HepG2 (cell line): Measurements from ENCODE around the gene TIMM23B. TPM values are rescaled to one million over a fixed set of nuclear protein-coding genes. Genes with fewer than 3 reads are reported as not detected.
"Not testable (repeated sequence)": the region's sequence is repeated elsewhere in the genome, so short reads cannot be mapped to it uniquely, and the experiment has no call there.

ENCODE experiments used
- AHDC1 ChIP-seq: sonication (generic); formaldehyde crosslinking; IDR thresholded peaks from 2 replicates; pipeline ENCODE4 v1.5.1; 2020; ENCODE audit warnings: mild to moderate bottlenecking, missing genetic modification reagents, borderline replicate concordance
- ATF4 ChIP-seq, 2 experiments: fragments of 450-650 bp in 1 of 2; sonication (generic) in 1 of 2; formaldehyde crosslinking; IDR thresholded peaks; 2 replicates each; pipeline versions ENCODE4 v1.5.0 to v1.8.0; 2020 to 2022; ENCODE audit warnings: mild to moderate bottlenecking in 1 of 2, missing genetic modification reagents in 1 of 2
- DR1 ChIP-seq: sonication (generic); formaldehyde crosslinking; IDR thresholded peaks from 2 replicates; pipeline ENCODE4 v1.8.0; 2021; ENCODE audit warnings: mild to moderate bottlenecking, missing genetic modification reagents, inconsistent platforms
- FOXM1 ChIP-seq: sonication (generic); formaldehyde crosslinking; IDR thresholded peaks from 2 replicates; pipeline ENCODE4 v1.5.0; 2020; ENCODE audit warnings: missing genetic modification reagents
- FOXP4 ChIP-seq: sonication (generic); formaldehyde crosslinking; IDR thresholded peaks from 2 replicates; pipeline ENCODE4 v1.4.0; 2020; ENCODE audit warnings: missing genetic modification reagents
- GATAD1 ChIP-seq: IDR thresholded peaks from 2 replicates; pipeline ENCODE4 v1.6.1; 2016; ENCODE audit warnings: missing genetic modification reagents, missing compliant biosample characterization
- GZF1 ChIP-seq: sonication (generic); formaldehyde crosslinking; IDR thresholded peaks from 2 replicates; pipeline ENCODE4 v1.5.1; 2020; ENCODE audit warnings: mild to moderate bottlenecking, missing genetic modification reagents
- KDM5A ChIP-seq: fragments of 200-600 bp; sonication (generic); IDR thresholded peaks from 2 replicates; pipeline ENCODE4 v1.7.0; 2018; ENCODE audit warnings: antibody characterized with exemption, mild to moderate bottlenecking, low read length, borderline replicate concordance
- LCORL ChIP-seq, 2 experiments: fragments of 450-650 bp in 1 of 2; sonication (generic) in 1 of 2; formaldehyde crosslinking in 1 of 2; IDR thresholded peaks; 2 replicates each; pipeline versions ENCODE4 v1.5.0 to v1.6.1; 2017 to 2020; ENCODE audit warnings: antibody characterized with exemption in 1 of 2, missing genetic modification reagents in 1 of 2
- MIXL1 ChIP-seq: IDR thresholded peaks from 2 replicates; pipeline ENCODE4 v1.6.1; 2016
- MXD3 ChIP-seq: IDR thresholded peaks from 2 replicates; pipeline ENCODE4 v1.6.1; 2016; ENCODE audit warnings: mild to moderate bottlenecking, missing biosample characterization, missing genetic modification reagents
- MYC ChIP-seq: sonication (generic); formaldehyde crosslinking; IDR thresholded peaks from 2 replicates; pipeline ENCODE4 v1.9.0; 2021; ENCODE audit warnings: missing genetic modification reagents, borderline replicate concordance
- NFYC ChIP-seq: IDR thresholded peaks from 2 replicates; pipeline ENCODE4 v1.6.1; 2016; ENCODE audit warnings: missing genetic modification reagents, missing compliant biosample characterization
- SIN3B ChIP-seq: fragments of 150-350 bp; IDR thresholded peaks from 2 replicates; pipeline ENCODE4 v1.6.1; 2014; ENCODE audit warnings: low read length
- ZMAT3 ChIP-seq: sonication (generic); formaldehyde crosslinking; conservative IDR thresholded peaks from 2 replicates; pipeline ENCODE4 v1.7.0; 2021; ENCODE audit warnings: missing genetic modification reagents
- ZNF224 ChIP-seq: sonication (generic); formaldehyde crosslinking; IDR thresholded peaks from 2 replicates; pipeline ENCODE4 v1.5.0; 2020; ENCODE audit warnings: mild to moderate bottlenecking, missing genetic modification reagents
- ZNF335 ChIP-seq: sonication (generic); formaldehyde crosslinking; IDR thresholded peaks from 2 replicates; pipeline ENCODE4 v1.4.0; 2020; ENCODE audit warnings: missing genetic modification reagents
- ZNF772 ChIP-seq: sonication (generic); formaldehyde crosslinking; IDR thresholded peaks from 2 replicates; pipeline ENCODE4 v1.5.0; 2020; ENCODE audit warnings: mild to moderate bottlenecking, missing genetic modification reagents
- polyA plus RNA-seq, 8 experiments: library from polyadenylated mRNA; depleted of rRNA in 3 of 8; stranded (reverse) in 7 of 8; unstranded in 1 of 8; fragments of >200 nt; fragmentation: Illumina TruSeq in 4 of 8; extraction: Trizol in 4 of 8; gene quantifications; 2 replicates each; pipeline versions ENCODE4 v1.2.1 to v1.2.3, GENCODE V29; 2011 to 2016; ENCODE audit warnings: low read depth in 4 of 8, missing spikeins in 1 of 8, mixed read lengths in 1 of 8; ENCODE audit not compliant: insufficient read depth in 1 of 8
- total RNA-seq, 5 experiments: library from RNA; depleted of rRNA; stranded (reverse); fragments of >200 nt; fragmentation: Illumina TruSeq; extraction: Trizol; gene quantifications; 2 replicates each; pipeline ENCODE4 v1.2.3, GENCODE V29; 2016; ENCODE audit warnings: low read depth in 1 of 5

The TIMM23B gene
- total and polyA plus RNA-seq, 2 of the 13 experiments (the other 11 are each of a cell fraction or from before 2014, with no cell fraction given): 10.8 to 13.0 TPM

GRCh38 chr10:49941447-49942338 lies at the start of gene TIMM23B, which contains the start of gene PARG (continued):
- TF ChIP-seq FOXP4 (0 out of 2 replicates have a peak, but pooled peaks have one; percentile 8), MIXL1 (CRISPR knock-in tag) (0 out of 2 replicates have a peak, but pooled peaks have one; percentile 35), MXD3 (CRISPR knock-in tag) (peak; percentile 50; the same call in 1 of the 2 replicates), AHDC1 (CRISPR knock-in tag) (peak; percentile 39; the same call in 1 of the 2 replicates), GATAD1 (CRISPR knock-in tag) (peak; percentile 98), GZF1 (CRISPR knock-in tag) (0 out of 2 replicates have a peak, but pooled peaks have one; percentile 32), ZNF772 (CRISPR knock-in tag) (peak; percentile 71), NFYC (peak; percentile 64), ZNF224 (CRISPR knock-in tag) (0 out of 2 replicates have a peak, but pooled peaks have one; percentile 25), KDM5A (peak; percentile 85; the same call in 1 of the 2 replicates), LCORL (CRISPR knock-in tag; IDR thresholded peaks at IDR 0.05) (peak; percentile 37; the same call in 1 of the 2 replicates), FOXM1 (CRISPR knock-in tag) (peak; percentile 12; the same call in 1 of the 2 replicates), ATF4 (CRISPR knock-in tag; IDR thresholded peaks at IDR 0.05) (peak in 1 of 2 experiments; percentile 49; a peak in 2 of 4 replicates), MYC (CRISPR knock-in tag) (peak; percentile 84; the same call in 1 of the 2 replicates), ZMAT3 (CRISPR knock-in tag) (0 out of 2 replicates have a peak, but pooled peaks have one; percentile 51), SIN3B (0 out of 2 replicates have a peak, but pooled peaks have one; percentile 42), DR1 (CRISPR knock-in tag) (peak; percentile 58), ZNF335 (CRISPR knock-in tag) (peak; percentile 55; the same call in 1 of the 2 replicates)
- not testable (repeated sequence) for TF ChIP-seq LCORL (IDR thresholded peaks at IDR 0.05)
